ENCODE measurements around the gene POLR2L. TPM values are rescaled to one million over a fixed set of nuclear protein-coding genes. Genes with fewer than 3 reads are reported as not detected.

The POLR2L gene
- total RNA-seq, 4 donors from 2014 or later, result 10.5 to 81.5 (median 42.8) TPM

DNA sequence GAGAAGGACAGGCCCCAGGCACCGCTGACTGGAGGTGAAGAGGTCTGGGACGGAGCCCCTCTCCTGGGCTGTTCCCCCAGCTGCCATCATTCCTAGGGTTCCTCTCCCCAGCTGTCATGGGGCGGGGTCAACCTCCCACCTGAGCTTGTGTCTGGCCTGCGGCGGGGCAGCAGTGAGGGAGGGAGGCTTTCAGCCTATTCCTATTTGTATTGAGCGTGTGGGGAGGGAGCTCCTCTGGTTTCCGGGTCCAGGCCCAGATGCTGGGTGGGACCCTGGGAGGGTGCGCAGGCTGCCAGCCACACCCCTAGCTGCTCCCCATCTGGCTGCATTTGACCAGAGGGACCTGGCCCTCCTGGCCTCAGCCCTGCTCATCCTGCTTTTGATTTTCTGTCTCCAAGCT lies 14.1 kb upstream of the POLR2L start:
- no peaks in the 10 kb centered on the region for H3K36me3 ChIP-seq
- no peak for DNase-seq
- H3K27ac ChIP-seq, result no peak overlapping the region
- H3K4me1 ChIP-seq, result no peaks in the 10 kb centered on the region
- TF ChIP-seq, protein P1, sequence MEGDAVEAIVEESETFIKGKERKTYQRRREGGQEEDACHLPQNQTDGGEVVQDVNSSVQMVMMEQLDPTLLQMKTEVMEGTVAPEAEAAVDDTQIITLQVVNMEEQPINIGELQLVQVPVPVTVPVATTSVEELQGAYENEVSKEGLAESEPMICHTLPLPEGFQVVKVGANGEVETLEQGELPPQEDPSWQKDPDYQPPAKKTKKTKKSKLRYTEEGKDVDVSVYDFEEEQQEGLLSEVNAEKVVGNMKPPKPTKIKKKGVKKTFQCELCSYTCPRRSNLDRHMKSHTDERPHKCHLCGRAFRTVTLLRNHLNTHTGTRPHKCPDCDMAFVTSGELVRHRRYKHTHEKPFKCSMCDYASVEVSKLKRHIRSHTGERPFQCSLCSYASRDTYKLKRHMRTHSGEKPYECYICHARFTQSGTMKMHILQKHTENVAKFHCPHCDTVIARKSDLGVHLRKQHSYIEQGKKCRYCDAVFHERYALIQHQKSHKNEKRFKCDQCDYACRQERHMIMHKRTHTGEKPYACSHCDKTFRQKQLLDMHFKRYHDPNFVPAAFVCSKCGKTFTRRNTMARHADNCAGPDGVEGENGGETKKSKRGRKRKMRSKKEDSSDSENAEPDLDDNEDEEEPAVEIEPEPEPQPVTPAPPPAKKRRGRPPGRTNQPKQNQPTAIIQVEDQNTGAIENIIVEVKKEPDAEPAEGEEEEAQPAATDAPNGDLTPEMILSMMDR (IDR thresholded peaks at IDR 0.05), result no peak
- TF ChIP-seq POLR2A (IDR thresholded peaks at IDR 0.05), result no peak
- intact Hi-C loops (cut with DNase I; ENCODE audit: low total_unique reads), result no loop called here
- H3K27me3 ChIP-seq, result no peaks in the 10 kb centered on the region
- no peak overlapping the region for H3K4me3 ChIP-seq
- H3K9me3 ChIP-seq, result no peaks in the 10 kb centered on the region

DNA sequence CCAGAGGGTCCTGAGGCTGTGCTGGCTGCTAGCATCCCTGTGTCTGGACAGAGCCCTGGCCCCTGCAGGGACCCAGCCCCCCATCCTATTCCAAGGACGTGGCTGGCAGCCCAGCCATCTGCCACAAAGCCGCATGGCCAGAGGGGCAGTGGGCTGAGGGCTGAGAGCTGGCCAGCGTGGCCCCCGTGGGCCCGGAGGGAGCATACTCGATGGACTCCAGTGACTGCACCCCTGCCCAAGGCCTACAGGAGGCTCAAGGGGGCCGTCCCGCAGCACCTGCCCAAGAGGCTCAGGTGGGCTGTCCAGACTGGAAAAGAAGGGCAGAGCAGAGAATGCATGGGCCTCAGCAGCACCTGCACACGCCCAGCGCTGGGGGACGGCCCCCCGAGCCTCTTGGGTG lies 13.5 kb upstream of the POLR2L start:
- Histone ChIP-seq H3K4me3 (no peak overlapping the region), H3K27me3 (no peaks in the 10 kb centered on the region), H3K9me3 (no peaks in the 10 kb centered on the region), H3K36me3 (no peaks in the 10 kb centered on the region), H3K27ac (no peak overlapping the region), H3K4me1 (peaks cover 0 to 5% of the 10 kb centered on the region in 2 donors)
- no peak for TF ChIP-seq POLR2A (IDR thresholded peaks at IDR 0.05)
- TF ChIP-seq, protein P1 (IDR thresholded peaks at IDR 0.05), result no peak
- no peak for DNase-seq
- intact Hi-C loops (cut with DNase I; ENCODE audit: low total_unique reads), result no loop called here

DNA sequence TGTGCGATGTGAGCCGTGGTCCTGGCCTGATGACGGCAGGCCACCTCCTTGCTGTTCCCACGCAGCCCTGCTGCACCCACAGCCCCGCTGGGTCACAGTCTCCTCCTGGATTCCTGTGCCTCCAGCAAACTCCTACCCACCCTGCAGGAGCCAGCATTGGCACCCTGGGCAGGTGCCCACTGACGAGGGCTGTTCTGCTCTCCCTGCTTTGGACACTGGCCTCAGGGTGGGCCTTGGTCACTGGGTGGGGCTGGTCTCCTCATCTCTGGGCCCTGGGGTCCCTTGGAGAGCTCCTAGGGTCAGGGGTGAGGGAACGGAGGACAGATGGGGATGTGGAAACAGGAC lies 13.0 kb upstream of the POLR2L start:
- TF ChIP-seq, protein P1 (IDR thresholded peaks at IDR 0.05), result no peak
- no peak for TF ChIP-seq POLR2A (IDR thresholded peaks at IDR 0.05)
- H3K27ac ChIP-seq, result no peak overlapping the region
- intact Hi-C loops (cut with DNase I; ENCODE audit: low total_unique reads), result no loop called here
- no peak for DNase-seq
- peaks cover 0 to 8% of the 10 kb centered on the region in 2 donors for H3K4me1 ChIP-seq
- H3K27me3 ChIP-seq, result no peaks in the 10 kb centered on the region
- no peaks in the 10 kb centered on the region for H3K36me3 ChIP-seq
- H3K4me3 ChIP-seq, result no peak overlapping the region
- H3K9me3 ChIP-seq, result no peaks in the 10 kb centered on the region

DNA sequence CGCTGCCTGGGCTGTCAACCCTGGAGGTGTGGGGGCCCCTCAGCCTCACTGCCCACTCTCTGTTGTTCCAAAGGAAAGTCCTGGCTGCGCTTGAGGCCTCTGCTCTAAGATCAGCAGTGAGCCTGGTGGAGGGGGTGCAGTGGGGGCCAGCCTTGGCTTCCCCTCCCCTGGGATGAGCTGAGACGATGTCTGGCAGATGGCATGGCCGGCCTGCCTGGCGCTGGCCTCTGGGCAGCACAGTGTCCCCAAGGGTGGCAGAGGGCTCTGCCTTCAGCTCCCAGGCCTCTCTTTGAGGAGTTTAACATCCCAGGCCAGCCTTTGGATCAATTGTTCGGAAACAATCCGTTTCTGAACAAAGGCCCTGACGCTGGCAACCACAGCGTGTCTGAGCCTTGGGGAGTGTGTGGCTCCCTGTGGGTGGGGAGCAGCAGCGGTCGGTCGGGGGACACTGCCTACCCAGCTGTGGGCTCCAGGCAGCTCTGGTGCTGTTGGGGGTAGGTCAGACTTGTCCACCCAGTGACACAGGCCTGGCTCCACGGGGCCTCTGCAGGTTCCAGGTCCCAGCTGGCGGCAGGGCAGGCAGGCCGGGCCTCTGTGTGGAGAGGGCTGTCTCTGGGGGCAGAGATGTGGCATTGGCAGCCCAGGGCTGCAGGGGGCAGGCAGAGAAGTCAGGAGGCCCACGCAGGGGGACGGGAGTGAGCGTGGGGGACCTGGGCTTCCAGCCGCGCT lies 12.4 kb upstream of the POLR2L start:
- Histone ChIP-seq H3K27ac (no peak overlapping the region), H3K36me3 (no peaks in the 10 kb centered on the region), H3K4me3 (no peak overlapping the region), H3K27me3 (no peaks in the 10 kb centered on the region), H3K4me1 (peaks cover 0 to 13% of the 10 kb centered on the region in 2 donors), H3K9me3 (no peaks in the 10 kb centered on the region)
- DNase-seq, result no peak
- TF ChIP-seq POLR2A (IDR thresholded peaks at IDR 0.05), result no peak
- TF ChIP-seq, protein P1 (IDR thresholded peaks at IDR 0.05), result no peak
- intact Hi-C loops (cut with DNase I; ENCODE audit: low total_unique reads), result no loop called here

DNA sequence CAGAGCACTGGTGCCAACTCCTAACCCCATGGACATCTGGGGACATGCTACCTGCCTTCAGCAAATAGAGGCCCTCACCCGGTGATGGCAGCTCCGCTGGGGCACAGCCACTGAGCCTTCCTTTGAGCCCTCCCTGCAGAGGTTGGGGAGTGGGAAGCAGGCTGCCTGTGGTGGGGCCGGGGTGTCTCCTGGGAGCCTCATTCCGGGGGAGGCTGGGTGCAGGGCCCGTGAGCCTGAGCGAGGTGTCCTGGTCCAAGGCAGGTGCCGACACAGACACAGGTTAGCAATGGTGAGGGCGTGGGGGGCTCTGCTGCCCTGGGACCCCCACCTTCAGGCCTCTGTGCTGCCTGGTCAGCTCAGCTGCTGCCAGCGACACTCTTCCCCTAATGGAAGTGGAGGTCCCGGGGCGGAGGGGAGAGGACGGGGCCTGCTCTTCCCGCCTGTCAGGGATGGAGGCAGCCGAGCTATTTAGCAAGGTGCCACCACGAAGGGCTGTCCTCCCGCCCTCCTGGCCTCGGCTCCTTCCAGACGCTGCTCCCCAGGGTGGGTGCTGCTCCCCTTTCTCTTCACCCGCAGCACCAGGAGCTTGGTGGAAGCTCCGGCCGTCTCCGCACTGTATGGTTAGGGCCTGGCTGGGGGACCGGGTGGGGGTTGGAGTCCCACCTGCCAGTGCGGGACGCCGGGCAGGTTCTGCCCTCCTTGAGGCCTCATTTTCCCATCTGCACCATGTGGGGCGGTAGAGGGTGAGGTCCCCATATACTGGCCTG lies 11.5 kb upstream of the POLR2L start:
- no peak for TF ChIP-seq POLR2A (IDR thresholded peaks at IDR 0.05)
- TF ChIP-seq, protein P1 (IDR thresholded peaks at IDR 0.05), result no peak
- no peak overlapping the region for H3K27ac ChIP-seq
- intact Hi-C loops (cut with DNase I; ENCODE audit: low total_unique reads), result no loop called here
- peaks cover 5 to 20% of the 10 kb centered on the region in 2 donors for H3K4me1 ChIP-seq
- no peaks in the 10 kb centered on the region for H3K9me3 ChIP-seq
- H3K4me3 ChIP-seq, result no peak overlapping the region
- no peak for DNase-seq
- no peaks in the 10 kb centered on the region for H3K36me3 ChIP-seq
- H3K27me3 ChIP-seq, result no peaks in the 10 kb centered on the region

Data from uterus (tissue), 4 donors.